H9 (cell line): ENCODE results near the gene CCR7. TPM values are rescaled to one million over a fixed set of nuclear protein-coding genes. Genes with fewer than 3 reads are reported as not detected.

Experiments used
- DNase-seq: peaks from one replicate; pipeline ENCODE4 v3.0.0-alpha.2; 2017
- H2AFZ ChIP-seq: one replicate; pipeline ENCODE4 v1.6.1; 2013; ENCODE audit warnings: mild to moderate bottlenecking, low read length, control low read depth, moderate library complexity
- H2AK5ac ChIP-seq: 2 replicates; pipeline ENCODE4 v1.6.1; 2013; ENCODE audit warnings: low read length, control low read depth, mixed read lengths; ENCODE audit not compliant: insufficient read length
- H2BK120ac ChIP-seq: one replicate; pipeline ENCODE4 v1.6.1; 2013; ENCODE audit warnings: low read depth, mild to moderate bottlenecking, low read length, control low read depth, inconsistent platforms; ENCODE audit not compliant: poor library complexity, severe bottlenecking
- H2BK12ac ChIP-seq: 2 replicates; pipeline ENCODE4 v1.6.1; 2013; ENCODE audit warnings: low read length, control low read depth, mixed read lengths, low read depth; ENCODE audit not compliant: insufficient read length
- H2BK15ac ChIP-seq: 2 replicates; pipeline ENCODE4 v1.6.1; 2013; ENCODE audit warnings: low read depth, low read length, control low read depth
- H2BK20ac ChIP-seq: one replicate; pipeline ENCODE4 v1.6.1; 2013; ENCODE audit warnings: low read depth, mild to moderate bottlenecking, low read length, control low read depth, inconsistent platforms; ENCODE audit not compliant: poor library complexity, severe bottlenecking
- H2BK5ac ChIP-seq: 2 replicates; pipeline ENCODE4 v1.6.1; 2013; ENCODE audit warnings: low read length, control low read depth, mixed read lengths; ENCODE audit not compliant: insufficient read length
- H3K14ac ChIP-seq: 2 replicates; pipeline ENCODE4 v1.6.1; 2013; ENCODE audit warnings: low read length, control low read depth; ENCODE audit not compliant: insufficient read depth
- H3K18ac ChIP-seq: 2 replicates; pipeline ENCODE4 v1.6.1; 2013; ENCODE audit warnings: low read depth, mild to moderate bottlenecking, mixed read lengths, low read length, control low read depth; ENCODE audit not compliant: insufficient read length
- H3K23ac ChIP-seq: 2 replicates; pipeline ENCODE4 v1.6.1; 2013; ENCODE audit warnings: low read length, control low read depth, mixed read lengths, low read depth; ENCODE audit not compliant: insufficient read length
- H3K23me2 ChIP-seq: 2 replicates; pipeline ENCODE4 v1.6.1; 2013; ENCODE audit warnings: low read depth, mild to moderate bottlenecking, mixed read lengths, low read length, control low read depth; ENCODE audit not compliant: insufficient read length, poor library complexity, severe bottlenecking
- H3K27ac ChIP-seq: 2 replicates; pipeline ENCODE4 v1.5.1; 2013; ENCODE audit warnings: low read length, control low read depth, mixed read lengths, low read depth; ENCODE audit not compliant: insufficient read length
- H3K27me3 ChIP-seq: 2 replicates; pipeline ENCODE4 v1.6.1; 2013; ENCODE audit warnings: low read length, control low read depth, inconsistent platforms; ENCODE audit not compliant: insufficient read depth
- H3K4ac ChIP-seq: 2 replicates; pipeline ENCODE4 v1.6.1; 2013; ENCODE audit warnings: low read depth, mild to moderate bottlenecking, control low read depth, inconsistent platforms, low read length, moderate library complexity
- H3K4me1 ChIP-seq: 2 replicates; pipeline ENCODE4 v1.6.1; 2013; ENCODE audit warnings: low read length, control low read depth, inconsistent platforms; ENCODE audit not compliant: insufficient read depth
- H3K4me2 ChIP-seq: 2 replicates; pipeline ENCODE4 v1.6.1; 2013; ENCODE audit warnings: low read length, control low read depth, mixed read lengths; ENCODE audit not compliant: insufficient read length, insufficient read depth
- H3K56ac ChIP-seq: 2 replicates; pipeline ENCODE4 v1.6.1; 2013; ENCODE audit warnings: low read depth, mild to moderate bottlenecking, mixed read lengths, low read length, control low read depth; ENCODE audit not compliant: insufficient read length
- H3K79me1 ChIP-seq: 2 replicates; pipeline ENCODE4 v1.6.1; 2013; ENCODE audit warnings: low read depth, mild to moderate bottlenecking, moderate library complexity, low read length, control low read depth, inconsistent platforms; ENCODE audit not compliant: insufficient read depth, poor library complexity, severe bottlenecking
- H3K79me2 ChIP-seq: 2 replicates; pipeline ENCODE4 v1.6.1; 2013; ENCODE audit warnings: low read length, control low read depth, inconsistent platforms; ENCODE audit not compliant: insufficient read depth
- H3K9ac ChIP-seq: 2 replicates; pipeline ENCODE4 v1.6.1; 2013; ENCODE audit warnings: low read length, control low read depth, mixed read lengths; ENCODE audit not compliant: insufficient read length; ENCODE audit errors: extremely low read depth
- H3K9me3 ChIP-seq: one replicate; pipeline ENCODE4 v1.6.1; 2013; ENCODE audit warnings: low read depth, low read length, inconsistent platforms; ENCODE audit not compliant: control insufficient read depth
- H3T11ph ChIP-seq: one replicate; pipeline ENCODE4 v1.6.1; 2013; ENCODE audit warnings: mild to moderate bottlenecking, low read length, control low read depth, inconsistent platforms
- H4K20me1 ChIP-seq: one replicate; pipeline ENCODE4 v1.6.1; 2013; ENCODE audit not compliant: control insufficient read depth, insufficient read length, insufficient read depth
- H4K5ac ChIP-seq: 2 replicates; pipeline ENCODE4 v1.6.1; 2013; ENCODE audit warnings: low read depth, mild to moderate bottlenecking, mixed read lengths, low read length, control low read depth; ENCODE audit not compliant: insufficient read length
- H4K8ac ChIP-seq: replicated peaks from 2 replicates; pipeline ENCODE4 v1.6.1; 2013; ENCODE audit warnings: low read length, control low read depth, mixed read lengths, low read depth; ENCODE audit not compliant: insufficient read length
- H4K91ac ChIP-seq: 2 replicates; pipeline ENCODE4 v1.6.1; 2013; ENCODE audit warnings: low read depth, mild to moderate bottlenecking, moderate library complexity, mixed read lengths, low read length, control low read depth; ENCODE audit not compliant: insufficient read length
- H3K27ac Mint-ChIP-seq, 3 experiments: 2 replicates in 2 of 3; 3 replicates in 1 of 3; pipeline ENCODE4 v1.8.0; 2020 to 2021; ENCODE audit warnings: mixed read lengths in 3 of 3, mild to moderate bottlenecking in 1 of 3, moderate library complexity in 1 of 3
- H3K27me3 Mint-ChIP-seq: 2 replicates; pipeline ENCODE4 v1.8.0; 2021; ENCODE audit warnings: low read depth, mild to moderate bottlenecking, moderate library complexity, mixed read lengths
- H3K36me3 Mint-ChIP-seq, 3 experiments: 2 replicates in 2 of 3; 3 replicates in 1 of 3; pipeline ENCODE4 v1.8.0; 2020 to 2021; ENCODE audit warnings: low read depth in 3 of 3, mixed read lengths in 3 of 3; ENCODE audit not compliant: insufficient read depth in 1 of 3
- H3K4me1 Mint-ChIP-seq, 2 experiments: 2 replicates each; pipeline ENCODE4 v1.8.0; 2020; ENCODE audit warnings: mixed read lengths in 2 of 2
- H3K4me3 Mint-ChIP-seq, 2 experiments: 2 replicates in 1 of 2; 3 replicates in 1 of 2; pipeline ENCODE4 v1.8.0; 2020 to 2021; ENCODE audit warnings: mild to moderate bottlenecking in 2 of 2, mixed read lengths in 2 of 2, moderate library complexity in 1 of 2
- H3K9me3 Mint-ChIP-seq, 2 experiments: 2 replicates in 1 of 2; 3 replicates in 1 of 2; pipeline ENCODE4 v1.8.0; 2020; ENCODE audit warnings: mild to moderate bottlenecking in 2 of 2, mixed read lengths in 2 of 2, moderate library complexity in 1 of 2
- WGBS: extraction: QIAGEN DNeasy Blood & Tissue Kit; methylation state at CpG from one replicate; pipeline ENCODE4 v1.1.7; 2013; ENCODE audit warnings: missing lambda C conversion rate, low lambda C conversion rate, mixed read lengths; ENCODE audit not compliant: insufficient read length; ENCODE audit errors: extremely low coverage; 5-methylcytosine and 5-hydroxymethylcytosine counted together
- total RNA-seq: library from RNA; stranded (reverse); gene quantifications from 2 replicates; pipeline ENCODE4 v1.2.1, GENCODE V29; 2021
- TF ChIP-seq, protein P1 (sequence below): fragments of 200-600 bp; sonication (generic); conservative IDR thresholded peaks from 3 replicates; pipeline ENCODE4 v1.8.0; 2021; ENCODE audit warnings: antibody characterized with exemption, mild to moderate bottlenecking

Gene CCR7
- total RNA-seq, 1 experiment from 2014 or later: 0.31 TPM

DNA sequence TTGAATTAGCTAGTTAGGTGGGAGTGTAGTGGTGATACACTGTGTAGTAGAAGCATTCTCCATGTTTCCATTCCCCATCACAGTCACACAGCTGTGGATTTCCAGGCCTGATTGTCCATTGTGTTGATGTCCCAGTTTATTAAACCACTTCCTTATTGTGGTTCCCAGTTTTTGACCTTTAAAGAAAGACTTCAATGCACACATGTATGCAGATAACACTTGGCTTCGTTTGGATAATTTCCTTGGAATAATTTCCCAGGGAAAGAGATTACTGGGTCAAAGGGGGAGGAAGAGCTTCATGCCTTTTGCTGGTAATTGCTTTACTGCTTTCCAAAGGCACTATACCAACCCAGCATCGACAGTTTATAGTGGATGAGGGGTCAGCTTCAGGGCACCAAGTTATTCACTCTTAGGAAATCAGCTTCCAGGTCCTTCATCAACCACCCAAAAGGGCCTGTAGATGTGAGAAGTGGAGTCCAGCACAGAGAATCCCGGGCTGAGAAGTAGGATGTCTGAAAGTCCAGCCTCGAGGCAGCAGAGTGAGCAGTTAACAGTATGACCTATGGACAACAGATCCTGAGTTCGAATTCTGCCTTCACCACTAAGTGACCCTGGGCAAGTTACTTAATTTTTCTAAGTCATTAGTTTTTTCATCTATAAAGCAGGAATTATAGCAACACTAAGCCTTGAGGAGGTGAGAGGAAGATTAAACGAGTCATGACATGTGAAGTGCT lies 32.6 kb downstream of the CCR7 start:
- Histone ChIP-seq H3K27me3 (no peaks in the 10 kb centered on the region; the same call in 1 of the 2 replicates), H2BK12ac (no peak overlapping the region), H3K23ac (no peak overlapping the region), H3K79me2 (no peaks in the 10 kb centered on the region), H2AK5ac (no peak overlapping the region), H3K79me1 (no peaks in the 10 kb centered on the region), H2BK120ac (no peak overlapping the region), H2BK5ac (no peak overlapping the region), H4K20me1 (no peaks in the 10 kb centered on the region), H4K5ac (no peak overlapping the region), H4K8ac (no peak overlapping the region), H4K91ac (no peak overlapping the region), H3K14ac (no peak overlapping the region), H3K4me2 (no peak overlapping the region), H2BK20ac (no peak overlapping the region), H2BK15ac (no peak overlapping the region), H2AFZ (no peak overlapping the region), H3K18ac (no peak overlapping the region), H3K23me2 (no peaks in the 10 kb centered on the region), H3K4me1 (no peaks in the 10 kb centered on the region), H3T11ph (no peak overlapping the region), H3K27ac (no peak overlapping the region), H3K4ac (no peak overlapping the region), H3K9ac (no peak overlapping the region), H3K56ac (no peak overlapping the region), H3K9me3 (no peaks in the 10 kb centered on the region)
- H3K9me3 Mint-ChIP-seq: peaks cover 0 to 3% of the 10 kb centered on the region in 2 experiments; a peak in 1 of 5 replicates
- no peak overlapping the region for H3K4me3 Mint-ChIP-seq
- no CpG with 5 or more reads among the region's 6 CpGs for WGBS
- H3K27ac Mint-ChIP-seq: no peak overlapping the region
- no peaks in the 10 kb centered on the region for H3K36me3 Mint-ChIP-seq
- DNase-seq: no peak
- H3K27me3 Mint-ChIP-seq: no peaks in the 10 kb centered on the region; the same call in 1 of the 2 replicates
- TF ChIP-seq, protein P1, sequence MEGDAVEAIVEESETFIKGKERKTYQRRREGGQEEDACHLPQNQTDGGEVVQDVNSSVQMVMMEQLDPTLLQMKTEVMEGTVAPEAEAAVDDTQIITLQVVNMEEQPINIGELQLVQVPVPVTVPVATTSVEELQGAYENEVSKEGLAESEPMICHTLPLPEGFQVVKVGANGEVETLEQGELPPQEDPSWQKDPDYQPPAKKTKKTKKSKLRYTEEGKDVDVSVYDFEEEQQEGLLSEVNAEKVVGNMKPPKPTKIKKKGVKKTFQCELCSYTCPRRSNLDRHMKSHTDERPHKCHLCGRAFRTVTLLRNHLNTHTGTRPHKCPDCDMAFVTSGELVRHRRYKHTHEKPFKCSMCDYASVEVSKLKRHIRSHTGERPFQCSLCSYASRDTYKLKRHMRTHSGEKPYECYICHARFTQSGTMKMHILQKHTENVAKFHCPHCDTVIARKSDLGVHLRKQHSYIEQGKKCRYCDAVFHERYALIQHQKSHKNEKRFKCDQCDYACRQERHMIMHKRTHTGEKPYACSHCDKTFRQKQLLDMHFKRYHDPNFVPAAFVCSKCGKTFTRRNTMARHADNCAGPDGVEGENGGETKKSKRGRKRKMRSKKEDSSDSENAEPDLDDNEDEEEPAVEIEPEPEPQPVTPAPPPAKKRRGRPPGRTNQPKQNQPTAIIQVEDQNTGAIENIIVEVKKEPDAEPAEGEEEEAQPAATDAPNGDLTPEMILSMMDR: no peak
- H3K4me1 Mint-ChIP-seq: peaks cover 10 to 22% of the 10 kb centered on the region in 2 experiments
